Measurements from ENCODE around the gene DHX38. TPM values are rescaled to one million over a fixed set of nuclear protein-coding genes. Genes with fewer than 3 reads are reported as not detected.

DHX38 gene
- total RNA-seq, 4 donors from 2014 or later = 31.7 to 52.7 (median 47.7) TPM

- WGBS, 2 donors = 73 to 77% methylated on average over 9 of the region's 9 CpGs
- intact Hi-C loops (cut with DNase I) = loop anchor here (10.0 kb wide), 1 partner anchor 336 kb away; no protein-coding TSS in a partner anchor
- H3K4me3 ChIP-seq (replicated peaks in 1 of 3) = no peak overlapping the region
- TF ChIP-seq CTCF (IDR thresholded peaks at IDR 0.05) (no peak), POLR2A (IDR thresholded peaks at IDR 0.05) (no peak)
- H3K36me3 ChIP-seq = no peaks in the 10 kb centered on the region
- H3K4me1 ChIP-seq = no peaks in the 10 kb centered on the region
- H3K27me3 ChIP-seq = no peaks in the 10 kb centered on the region
- no peak overlapping the region for H3K27ac ChIP-seq
- no peak for DNase-seq
- H3K9me3 ChIP-seq = no peaks in the 10 kb centered on the region
These were observed 35.1 kb downstream of the DHX38 start for GRCh38 chr16:72128701-72129100.

GRCh38 chr16:72129976-72130656 lies 36.5 kb downstream of the DHX38 start:
- intact Hi-C loops (cut with DNase I) = loop anchor here (10.0 kb wide), 1 partner anchor 335 kb away; no protein-coding TSS in a partner anchor
- H3K4me1 ChIP-seq = no peaks in the 10 kb centered on the region
- H3K4me3 ChIP-seq (replicated peaks in 1 of 3) = no peak overlapping the region
- DNase-seq = no peak
- TF ChIP-seq CTCF (IDR thresholded peaks at IDR 0.05) = no peak
- no peak for TF ChIP-seq POLR2A (IDR thresholded peaks at IDR 0.05)
- no peaks in the 10 kb centered on the region for H3K27me3 ChIP-seq
- no peaks in the 10 kb centered on the region for H3K9me3 ChIP-seq
- 77% methylated on average over 7 of the region's 7 CpGs for WGBS, 2 donors
- no peaks in the 10 kb centered on the region for H3K36me3 ChIP-seq
- H3K27ac ChIP-seq = no peak overlapping the region

- Histone ChIP-seq H3K27ac (no peak overlapping the region), H3K36me3 (no peaks in the 10 kb centered on the region), H3K9me3 (no peaks in the 10 kb centered on the region), H3K4me1 (no peaks in the 10 kb centered on the region), H3K4me3 (replicated peaks in 1 of 3) (no peak overlapping the region), H3K27me3 (no peaks in the 10 kb centered on the region)
- TF ChIP-seq CTCF (IDR thresholded peaks at IDR 0.05) (no peak), POLR2A (IDR thresholded peaks at IDR 0.05) (no peak)
- no peak for DNase-seq
- 70 to 78% methylated on average over 6 of the region's 6 CpGs for WGBS, 2 donors
- intact Hi-C loops (cut with DNase I) = no loop called here
These were observed 37.4 kb downstream of the DHX38 start for GRCh38 chr16:72131036-72131435.

- Histone ChIP-seq H3K9me3 (no peaks in the 10 kb centered on the region), H3K27me3 (no peaks in the 10 kb centered on the region), H3K27ac (no peak overlapping the region), H3K4me3 (replicated peaks in 1 of 3) (no peak overlapping the region), H3K4me1 (no peaks in the 10 kb centered on the region), H3K36me3 (no peaks in the 10 kb centered on the region)
- TF ChIP-seq POLR2A (IDR thresholded peaks at IDR 0.05) (no peak), CTCF (IDR thresholded peaks at IDR 0.05) (no peak)
- WGBS, 2 donors = 87 to 96% methylated on average over 3 of the region's 3 CpGs
- intact Hi-C loops (cut with DNase I) = no loop called here
- DNase-seq = no peak
These were observed 39.1 kb downstream of the DHX38 start for GRCh38 chr16:72132726-72133125.

- no peak overlapping the region for H3K27ac ChIP-seq
- intact Hi-C loops (cut with DNase I) = no loop called here
- no peaks in the 10 kb centered on the region for H3K9me3 ChIP-seq
- no peak for TF ChIP-seq CTCF (IDR thresholded peaks at IDR 0.05)
- TF ChIP-seq POLR2A (IDR thresholded peaks at IDR 0.05) = no peak
- H3K4me3 ChIP-seq (replicated peaks in 1 of 3) = no peak overlapping the region
- no peaks in the 10 kb centered on the region for H3K36me3 ChIP-seq
- no peak for DNase-seq
- H3K27me3 ChIP-seq = no peaks in the 10 kb centered on the region
- 96 to 100% methylated on average over 2 of the region's 2 CpGs for WGBS, 2 donors
- H3K4me1 ChIP-seq = no peaks in the 10 kb centered on the region
These were observed 40.9 kb downstream of the DHX38 start for GRCh38 chr16:72134507-72134906.

All from thyroid gland (tissue), 4 donors.